K562 treated with DMSO at 1 percent for 48 hours (cell line): ENCODE measurements around the gene NUBP1. TPM values are rescaled to one million over a fixed set of nuclear protein-coding genes. Genes with fewer than 3 reads are reported as not detected.

Experiments
- total RNA-seq: library from RNA; unstranded; fragments of 300-600 nt; gene quantifications from 2 replicates; pipeline ENCODE4 v1.2.3, GENCODE V29; 2022; ENCODE audit warnings: low replicate concordance; ENCODE audit errors: extremely low read depth

NUBP1 gene
- not detected in 2 replicates for total RNA-seq

DNA sequence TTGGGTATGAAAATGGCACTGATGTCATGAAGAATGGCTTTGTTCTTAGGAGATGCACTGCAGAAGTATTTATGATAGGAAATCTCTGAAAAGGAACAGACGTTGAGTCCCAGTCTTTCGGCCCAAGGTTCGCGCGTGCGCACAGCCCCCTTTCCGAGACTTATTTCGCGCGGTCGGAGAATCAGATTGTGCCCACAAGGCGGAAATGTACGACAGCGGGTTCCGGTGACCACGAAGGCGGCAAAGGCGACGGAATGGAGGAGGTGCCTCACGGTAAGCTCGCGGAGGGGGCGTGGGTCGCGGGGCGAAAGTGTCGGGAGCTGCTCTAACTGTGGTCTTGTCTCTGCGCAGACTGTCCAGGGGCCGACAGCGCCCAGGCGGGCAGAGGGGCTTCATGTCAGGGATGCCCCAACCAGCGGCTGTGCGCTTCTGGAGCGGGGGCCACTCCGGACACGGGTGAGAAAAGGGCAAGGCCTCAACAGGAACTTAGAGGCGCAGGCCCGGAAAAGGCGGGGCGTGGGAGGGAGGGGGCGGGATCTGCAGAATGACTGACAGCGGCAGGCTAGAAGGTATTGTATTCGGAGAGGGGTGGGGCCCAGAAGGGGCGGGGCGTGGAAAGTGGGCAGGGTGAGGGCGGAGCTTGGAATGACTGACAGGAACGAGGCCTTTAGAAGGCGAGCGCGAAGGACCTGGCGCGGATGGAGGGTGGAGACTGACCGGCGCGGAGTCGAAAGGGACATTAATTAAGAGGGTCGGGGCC, at the start of gene NUBP1:
NUBP1 (plus strand) TSS at position 233 of the 760 bp plus-strand sequence; CDS start at position 255, 22 bp downstream.

DNA sequence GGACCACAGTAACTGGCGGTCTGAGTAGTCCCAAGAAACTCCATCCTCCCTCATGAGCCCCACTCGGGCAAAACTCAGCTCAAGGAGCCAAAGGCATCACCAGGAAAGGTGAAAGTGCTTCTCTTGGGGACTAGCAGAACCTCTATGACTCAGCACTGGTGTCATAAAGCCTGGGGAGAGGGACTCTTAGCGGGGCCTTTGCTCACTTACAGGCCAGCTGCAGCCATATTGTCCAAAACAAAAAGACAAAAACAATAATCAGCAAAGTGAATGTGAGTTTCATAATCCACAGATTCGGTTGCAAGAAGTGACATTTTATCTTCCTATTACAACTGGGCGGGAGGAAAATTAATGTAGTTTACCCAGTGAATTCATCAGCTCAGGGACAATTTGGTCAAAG, 48.8 kb upstream of the NUBP1 start, which contains the start of gene TEKT5:
TEKT5 (minus strand) TSS at position 101 of the 400 bp plus-strand sequence; CDS start at position 44, 57 bp downstream.

DNA sequence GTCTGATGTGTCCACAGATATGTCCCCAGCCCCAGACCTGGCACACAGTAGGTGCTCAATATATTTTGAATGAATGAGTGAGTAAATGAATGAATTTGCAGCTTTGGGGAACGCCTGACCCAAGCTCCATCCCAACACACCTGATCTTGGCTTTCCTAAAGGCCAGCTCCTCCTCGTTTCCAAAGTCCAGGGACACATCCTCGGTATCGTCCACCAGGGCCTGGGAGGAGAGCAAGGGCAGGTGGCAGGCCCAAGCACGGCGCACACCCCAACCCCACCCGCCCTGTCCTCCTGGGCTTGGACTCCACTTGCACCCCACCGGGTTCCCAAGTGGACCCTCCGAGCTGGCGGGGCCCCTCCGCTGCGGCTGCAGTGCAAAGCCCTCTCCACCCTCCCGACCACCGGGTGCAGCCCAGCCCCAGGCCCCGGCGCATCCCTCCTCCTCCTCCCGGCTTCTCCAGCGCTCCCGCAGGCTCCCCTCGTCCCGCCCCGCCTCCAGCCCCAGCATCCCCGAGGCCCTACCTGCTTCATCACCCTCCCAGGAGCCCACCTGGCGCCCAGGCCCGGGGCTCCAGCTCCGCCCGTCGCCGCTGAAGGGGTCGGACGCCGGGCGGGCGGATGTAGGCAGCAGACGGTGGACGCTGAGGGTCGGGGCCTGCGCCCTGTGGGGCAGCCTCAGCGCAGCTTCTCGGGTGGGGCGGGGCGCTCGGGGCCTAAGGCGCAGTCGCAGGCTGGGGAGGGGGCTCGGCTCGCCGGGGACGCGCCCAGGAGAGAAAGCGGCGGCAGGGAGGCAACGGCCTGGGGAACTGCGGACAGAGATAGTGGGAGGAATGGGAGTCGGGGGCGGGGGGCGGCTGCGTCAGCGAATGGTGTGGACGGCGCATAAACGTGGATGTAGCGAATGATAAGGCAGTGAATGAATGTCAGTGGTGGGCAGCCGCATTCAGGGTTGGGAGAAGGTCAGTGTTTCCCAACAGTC, 74.6 kb downstream of the NUBP1 start, which contains the start of gene TVP23A:
TVP23A (minus strand) TSS at position 832 of the 979 bp plus-strand sequence; CDS start at position 531, 301 bp downstream.

Other genes starting within 250 kb of the NUBP1 start
- gene EMP2, start 163.2 kb upstream of the NUBP1 start, total RNA-seq, result not detected in 2 replicates
- not detected in 2 replicates for gene TEKT5, start 48.9 kb upstream of the NUBP1 start, total RNA-seq
- not detected in 2 replicates for gene TVP23A, start 75.0 kb downstream of the NUBP1 start, total RNA-seq
- gene CIITA, start 133.4 kb downstream of the NUBP1 start, total RNA-seq, result not detected in 2 replicates
- gene DEXI, start 198.6 kb downstream of the NUBP1 start, total RNA-seq, result not detected in 2 replicates
- not detected in 2 replicates for gene CLEC16A, start 200.7 kb downstream of the NUBP1 start, total RNA-seq